Measurements from ENCODE around the gene MAP4K4.

DNA sequence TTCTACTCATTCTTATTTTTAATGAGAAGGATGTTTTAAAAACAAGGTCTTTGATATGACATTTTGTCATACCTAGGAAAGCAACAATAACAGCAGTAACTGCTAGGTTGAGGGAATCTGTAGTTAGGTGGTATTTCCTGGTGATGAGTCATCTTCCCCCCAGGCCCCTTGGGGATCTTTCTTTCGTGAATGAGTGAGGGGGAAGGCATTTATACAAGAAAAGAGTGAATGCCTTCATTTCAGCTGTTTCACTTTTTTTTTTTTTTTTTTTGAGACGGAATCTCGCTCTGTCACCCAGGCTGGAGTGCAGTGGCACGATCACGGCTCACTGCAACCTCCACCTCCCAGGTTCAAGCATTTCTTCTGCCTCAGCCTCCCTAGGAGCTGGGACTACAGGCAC lies 108.6 kb downstream of the MAP4K4 start:
- TF ChIP-seq, protein P1, sequence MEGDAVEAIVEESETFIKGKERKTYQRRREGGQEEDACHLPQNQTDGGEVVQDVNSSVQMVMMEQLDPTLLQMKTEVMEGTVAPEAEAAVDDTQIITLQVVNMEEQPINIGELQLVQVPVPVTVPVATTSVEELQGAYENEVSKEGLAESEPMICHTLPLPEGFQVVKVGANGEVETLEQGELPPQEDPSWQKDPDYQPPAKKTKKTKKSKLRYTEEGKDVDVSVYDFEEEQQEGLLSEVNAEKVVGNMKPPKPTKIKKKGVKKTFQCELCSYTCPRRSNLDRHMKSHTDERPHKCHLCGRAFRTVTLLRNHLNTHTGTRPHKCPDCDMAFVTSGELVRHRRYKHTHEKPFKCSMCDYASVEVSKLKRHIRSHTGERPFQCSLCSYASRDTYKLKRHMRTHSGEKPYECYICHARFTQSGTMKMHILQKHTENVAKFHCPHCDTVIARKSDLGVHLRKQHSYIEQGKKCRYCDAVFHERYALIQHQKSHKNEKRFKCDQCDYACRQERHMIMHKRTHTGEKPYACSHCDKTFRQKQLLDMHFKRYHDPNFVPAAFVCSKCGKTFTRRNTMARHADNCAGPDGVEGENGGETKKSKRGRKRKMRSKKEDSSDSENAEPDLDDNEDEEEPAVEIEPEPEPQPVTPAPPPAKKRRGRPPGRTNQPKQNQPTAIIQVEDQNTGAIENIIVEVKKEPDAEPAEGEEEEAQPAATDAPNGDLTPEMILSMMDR (IDR thresholded peaks at IDR 0.05): no peak
- TF ChIP-seq POLR2A (IDR thresholded peaks at IDR 0.05) (no peak), POLR2AphosphoS5 (IDR thresholded peaks at IDR 0.05) (no peak)

Data from stomach (tissue), 4 donors.